Measurements from ENCODE around the gene SORBS1.

DNA sequence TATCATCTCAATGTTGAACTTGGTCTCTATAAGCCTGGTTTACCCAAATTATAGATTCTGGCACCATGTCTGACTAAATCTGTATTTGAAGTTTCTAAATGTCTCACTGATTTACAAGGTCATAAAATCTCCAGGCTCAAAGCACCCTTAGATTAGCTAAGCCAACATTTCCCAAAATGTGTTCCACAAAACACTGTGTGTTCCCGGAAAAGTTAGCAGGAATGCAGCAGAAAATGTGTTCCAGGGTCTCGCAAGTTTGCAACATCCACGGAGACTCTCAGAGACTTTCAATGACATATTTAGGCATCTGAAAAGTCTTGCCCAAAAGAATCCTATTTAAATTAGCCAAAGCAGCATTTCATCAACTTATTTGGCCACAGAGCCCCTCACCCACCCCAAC is 91.9 kb downstream of the SORBS1 start:
- TF ChIP-seq, protein P1, sequence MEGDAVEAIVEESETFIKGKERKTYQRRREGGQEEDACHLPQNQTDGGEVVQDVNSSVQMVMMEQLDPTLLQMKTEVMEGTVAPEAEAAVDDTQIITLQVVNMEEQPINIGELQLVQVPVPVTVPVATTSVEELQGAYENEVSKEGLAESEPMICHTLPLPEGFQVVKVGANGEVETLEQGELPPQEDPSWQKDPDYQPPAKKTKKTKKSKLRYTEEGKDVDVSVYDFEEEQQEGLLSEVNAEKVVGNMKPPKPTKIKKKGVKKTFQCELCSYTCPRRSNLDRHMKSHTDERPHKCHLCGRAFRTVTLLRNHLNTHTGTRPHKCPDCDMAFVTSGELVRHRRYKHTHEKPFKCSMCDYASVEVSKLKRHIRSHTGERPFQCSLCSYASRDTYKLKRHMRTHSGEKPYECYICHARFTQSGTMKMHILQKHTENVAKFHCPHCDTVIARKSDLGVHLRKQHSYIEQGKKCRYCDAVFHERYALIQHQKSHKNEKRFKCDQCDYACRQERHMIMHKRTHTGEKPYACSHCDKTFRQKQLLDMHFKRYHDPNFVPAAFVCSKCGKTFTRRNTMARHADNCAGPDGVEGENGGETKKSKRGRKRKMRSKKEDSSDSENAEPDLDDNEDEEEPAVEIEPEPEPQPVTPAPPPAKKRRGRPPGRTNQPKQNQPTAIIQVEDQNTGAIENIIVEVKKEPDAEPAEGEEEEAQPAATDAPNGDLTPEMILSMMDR (IDR thresholded peaks at IDR 0.05; ENCODE audit: insufficient read depth, low read depth, low read length) = no peak
- no peak for TF ChIP-seq EZH2 (IDR thresholded peaks at IDR 0.05; ENCODE audit: insufficient read depth, low read length)

Data from astrocyte (in vitro differentiated cells and primary cell).